ENCODE measurements around the gene KNOP1. TPM values are rescaled to one million over a fixed set of nuclear protein-coding genes. Genes with fewer than 3 reads are reported as not detected.

The KNOP1 gene
- total and polyA plus RNA-seq, 2 donors from 2014 or later = 10.2 to 17.9 TPM

- FAIRE-seq (no peak), DNase-seq (no peak)
- intact Hi-C loops (cut with DNase I) = no loop called here
- H3K27me3 ChIP-seq (ENCODE audit: control insufficient read depth, insufficient read depth, low read length) = no peaks in the 10 kb centered on the region
- H3K9me3 ChIP-seq (ENCODE audit: control insufficient read depth in 2 of 3, insufficient read depth in 1 of 3, low read length in 3 of 3) = no peaks in the 10 kb centered on the region
- no peak for TF ChIP-seq CTCF (IDR thresholded peaks at IDR 0.05; ENCODE audit: borderline replicate concordance, extremely low read depth, insufficient read depth)
- H3K4me3 ChIP-seq (ENCODE audit: low read length in 3 of 3) = no peak overlapping the region
- H3K27ac ChIP-seq (ENCODE audit: low read depth in 2 of 2, low read length in 2 of 2) = no peak overlapping the region
- peaks cover 0 to under 1% (median 0%) of the 10 kb centered on the region in 3 donors for H3K4me1 ChIP-seq (ENCODE audit: control insufficient read depth in 2 of 3, insufficient read depth in 2 of 3, low read depth in 1 of 3, low read length in 3 of 3)
- no peak overlapping the region for H3K9ac ChIP-seq (ENCODE audit: low read length in 3 of 3)
- H3K36me3 ChIP-seq (ENCODE audit: control insufficient read depth in 2 of 3, insufficient read depth in 3 of 3, low read length in 3 of 3) = no peaks in the 10 kb centered on the region
Observed at GRCh38 chr16:19760356-19761060, 42.5 kb upstream of the KNOP1 start.

- H3K9me3 ChIP-seq (ENCODE audit: control insufficient read depth in 2 of 3, insufficient read depth in 1 of 3, low read length in 3 of 3) = no peaks in the 10 kb centered on the region
- no peak overlapping the region for H3K27ac ChIP-seq (ENCODE audit: low read depth in 2 of 2, low read length in 2 of 2)
- intact Hi-C loops (cut with DNase I) = no loop called here
- H3K4me1 ChIP-seq (ENCODE audit: control insufficient read depth in 2 of 3, insufficient read depth in 2 of 3, low read depth in 1 of 3, low read length in 3 of 3) = peaks cover 0 to 11% (median 0%) of the 10 kb centered on the region in 3 donors
- peak overlapping the region in 1 of 3 donors; percentile 12 for H3K4me3 ChIP-seq (ENCODE audit: low read length in 3 of 3)
- DNase-seq (peak in 2 of 5 donors; percentile 35 to 67), FAIRE-seq (no peak)
- no peaks in the 10 kb centered on the region for H3K27me3 ChIP-seq (ENCODE audit: control insufficient read depth, insufficient read depth, low read length)
- TF ChIP-seq CTCF (IDR thresholded peaks at IDR 0.05; ENCODE audit: borderline replicate concordance, extremely low read depth, insufficient read depth) = no peak
- H3K9ac ChIP-seq (ENCODE audit: low read length in 3 of 3) = no peak overlapping the region
- H3K36me3 ChIP-seq (ENCODE audit: control insufficient read depth in 2 of 3, insufficient read depth in 3 of 3, low read length in 3 of 3) = no peaks in the 10 kb centered on the region
Observed at GRCh38 chr16:19757762-19758595, 40.0 kb upstream of the KNOP1 start.

- no peak overlapping the region for H3K27ac ChIP-seq (ENCODE audit: low read depth in 2 of 2, low read length in 2 of 2)
- DNase-seq (no peak), FAIRE-seq (no peak)
- no peaks in the 10 kb centered on the region for H3K9me3 ChIP-seq (ENCODE audit: control insufficient read depth in 2 of 3, insufficient read depth in 1 of 3, low read length in 3 of 3)
- intact Hi-C loops (cut with DNase I) = no loop called here
- peaks cover 4 to 11% (median 5%) of the 10 kb centered on the region in 3 donors for H3K4me1 ChIP-seq (ENCODE audit: control insufficient read depth in 2 of 3, insufficient read depth in 2 of 3, low read depth in 1 of 3, low read length in 3 of 3)
- H3K9ac ChIP-seq (ENCODE audit: low read length in 3 of 3) = no peak overlapping the region
- H3K27me3 ChIP-seq (ENCODE audit: control insufficient read depth, insufficient read depth, low read length) = no peaks in the 10 kb centered on the region
- no peaks in the 10 kb centered on the region for H3K36me3 ChIP-seq (ENCODE audit: control insufficient read depth in 2 of 3, insufficient read depth in 3 of 3, low read length in 3 of 3)
- H3K4me3 ChIP-seq (ENCODE audit: low read length in 3 of 3) = no peak overlapping the region
- no peak for TF ChIP-seq CTCF (IDR thresholded peaks at IDR 0.05; ENCODE audit: borderline replicate concordance, extremely low read depth, insufficient read depth)
Observed at GRCh38 chr16:19757026-19757425, 39.0 kb upstream of the KNOP1 start.
